K562 (cell line): ENCODE measurements around the gene HPS1. TPM values are rescaled to one million over a fixed set of nuclear protein-coding genes. Genes with fewer than 3 reads are reported as not detected.

Experiments
- CBFA2T2 ChIP-seq: fragments of 450-650 bp; conservative IDR thresholded peaks from 2 replicates; pipeline ENCODE4 v1.6.1; 2017; ENCODE audit warnings: mild to moderate bottlenecking
- NFXL1 ChIP-seq: fragments of 450-650 bp; formaldehyde crosslinking; IDR thresholded peaks from 2 replicates; pipeline ENCODE4 v1.4.0; 2021; ENCODE audit warnings: mild to moderate bottlenecking
- RCOR1 ChIP-seq, 2 experiments: IDR thresholded peaks; 2 replicates each; pipeline ENCODE4 v1.6.1; 2012; ENCODE audit warnings: low read depth in 2 of 2, low read length in 2 of 2, borderline replicate concordance in 1 of 2, improper control_type of control experiment in 1 of 2
- SREBF1 ChIP-seq: fragments of 150-350 bp; IDR thresholded peaks from 2 replicates; pipeline ENCODE4 v1.6.1; 2014; ENCODE audit warnings: antibody characterized with exemption, low read depth, low read length, borderline replicate concordance
- ZNF197 ChIP-seq: fragments of 200-800 bp; sonication (Bioruptor generic); IDR thresholded peaks from 2 replicates; pipeline ENCODE4 v1.6.1; 2016; ENCODE audit warnings: low read depth, missing genetic modification characterization, missing compliant biosample characterization
- ZNF212 ChIP-seq: fragments of 450-650 bp; formaldehyde crosslinking; IDR thresholded peaks from 2 replicates; pipeline ENCODE4 v1.4.0; 2020; ENCODE audit warnings: mild to moderate bottlenecking
- polyA plus RNA-seq, 8 experiments: library from polyadenylated mRNA; depleted of rRNA in 4 of 8; stranded (reverse) in 5 of 8; unstranded in 3 of 8; fragments of >200 nt; fragmentation: Nextera tagmentation in 2 of 8; fragmentation: Illumina TruSeq in 1 of 8; extraction: Ambion mirVana in 2 of 8; extraction: Trizol in 1 of 8; gene quantifications; 2 replicates each; pipeline versions ENCODE4 v1.2.1 to v1.2.3, GENCODE V29; 2011 to 2014; ENCODE audit warnings: inconsistent platforms in 1 of 8, missing spikeins in 1 of 8
- total RNA-seq, 7 experiments: library from RNA; depleted of rRNA in 6 of 7; stranded (reverse); fragments of >200 nt in 6 of 7; fragmentation: Illumina TruSeq in 2 of 7; extraction: Trizol in 2 of 7; gene quantifications; 2 replicates each; pipeline versions ENCODE4 v1.2.1 to v1.2.3, GENCODE V29; 2011 to 2021; ENCODE audit warnings: low replicate concordance in 1 of 7
- TF ChIP-seq, protein P1 (sequence below): fragments of 450-650 bp; IDR thresholded peaks from 2 replicates; pipeline ENCODE4 v1.6.1; 2017; ENCODE audit warnings: antibody characterized with exemption, mild to moderate bottlenecking
- TF ChIP-seq, protein P2 (sequence below): fragments of 250-450 bp; sonication (Bioruptor Pico); IDR thresholded peaks from 2 replicates; pipeline ENCODE4 v1.8.0; 2021; ENCODE audit warnings: borderline replicate concordance, mild to moderate bottlenecking, moderate library complexity; ENCODE audit not compliant: poor library complexity, severe bottlenecking
- TF ChIP-seq, protein P3 (sequence below): fragments of 250-450 bp; sonication (Bioruptor Pico); IDR thresholded peaks from 2 replicates; pipeline ENCODE4 v1.4.0; 2020; ENCODE audit warnings: mild to moderate bottlenecking, moderate library complexity

HPS1 gene
- total and polyA plus RNA-seq, 9 of the 15 experiments (the other 6 are each of a cell fraction or from before 2014, with no cell fraction given) = 18.1 to 43.6 (median 26.3) TPM

DNA sequence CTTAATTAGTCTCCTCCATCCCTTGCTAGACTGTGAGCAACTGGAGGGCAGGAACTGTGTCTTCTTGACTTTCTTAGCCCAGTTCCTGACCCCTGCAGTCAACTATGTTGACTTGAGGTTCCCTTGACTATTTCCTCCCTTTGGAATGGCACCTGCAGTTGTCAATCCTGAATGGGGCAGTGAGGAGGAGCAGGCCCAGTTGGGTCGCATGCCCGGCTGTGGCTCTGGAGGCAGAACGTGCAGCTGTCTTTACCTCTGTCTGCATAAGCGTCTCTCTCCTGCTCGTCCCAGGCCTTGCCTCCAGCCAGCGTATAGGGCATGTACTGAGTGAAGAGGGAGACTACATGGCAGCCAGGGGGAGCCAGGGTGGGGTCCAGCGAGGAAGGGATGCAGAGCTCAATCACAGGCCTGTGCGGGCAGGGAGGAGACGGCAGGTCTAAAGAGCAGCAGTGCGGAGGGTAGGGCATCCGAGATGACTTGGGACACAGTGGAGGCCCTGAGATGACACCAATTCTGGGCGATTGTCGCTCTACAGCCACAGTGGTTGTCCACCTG, 58.6 kb downstream of the HPS1 start (continued):
- TF ChIP-seq, protein P1, sequence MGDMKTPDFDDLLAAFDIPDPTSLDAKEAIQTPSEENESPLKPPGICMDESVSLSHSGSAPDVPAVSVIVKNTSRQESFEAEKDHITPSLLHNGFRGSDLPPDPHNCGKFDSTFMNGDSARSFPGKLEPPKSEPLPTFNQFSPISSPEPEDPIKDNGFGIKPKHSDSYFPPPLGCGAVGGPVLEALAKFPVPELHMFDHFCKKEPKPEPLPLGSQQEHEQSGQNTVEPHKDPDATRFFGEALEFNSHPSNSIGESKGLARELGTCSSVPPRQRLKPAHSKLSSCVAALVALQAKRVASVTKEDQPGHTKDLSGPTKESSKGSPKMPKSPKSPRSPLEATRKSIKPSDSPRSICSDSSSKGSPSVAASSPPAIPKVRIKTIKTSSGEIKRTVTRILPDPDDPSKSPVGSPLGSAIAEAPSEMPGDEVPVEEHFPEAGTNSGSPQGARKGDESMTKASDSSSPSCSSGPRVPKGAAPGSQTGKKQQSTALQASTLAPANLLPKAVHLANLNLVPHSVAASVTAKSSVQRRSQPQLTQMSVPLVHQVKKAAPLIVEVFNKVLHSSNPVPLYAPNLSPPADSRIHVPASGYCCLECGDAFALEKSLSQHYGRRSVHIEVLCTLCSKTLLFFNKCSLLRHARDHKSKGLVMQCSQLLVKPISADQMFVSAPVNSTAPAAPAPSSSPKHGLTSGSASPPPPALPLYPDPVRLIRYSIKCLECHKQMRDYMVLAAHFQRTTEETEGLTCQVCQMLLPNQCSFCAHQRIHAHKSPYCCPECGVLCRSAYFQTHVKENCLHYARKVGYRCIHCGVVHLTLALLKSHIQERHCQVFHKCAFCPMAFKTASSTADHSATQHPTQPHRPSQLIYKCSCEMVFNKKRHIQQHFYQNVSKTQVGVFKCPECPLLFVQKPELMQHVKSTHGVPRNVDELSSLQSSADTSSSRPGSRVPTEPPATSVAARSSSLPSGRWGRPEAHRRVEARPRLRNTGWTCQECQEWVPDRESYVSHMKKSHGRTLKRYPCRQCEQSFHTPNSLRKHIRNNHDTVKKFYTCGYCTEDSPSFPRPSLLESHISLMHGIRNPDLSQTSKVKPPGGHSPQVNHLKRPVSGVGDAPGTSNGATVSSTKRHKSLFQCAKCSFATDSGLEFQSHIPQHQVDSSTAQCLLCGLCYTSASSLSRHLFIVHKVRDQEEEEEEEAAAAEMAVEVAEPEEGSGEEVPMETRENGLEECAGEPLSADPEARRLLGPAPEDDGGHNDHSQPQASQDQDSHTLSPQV = no peak
- no peak for TF ChIP-seq NFXL1 (CRISPR knock-in tag)
- TF ChIP-seq ZNF212 (CRISPR knock-in tag) = no peak
- peak in 1 of 2 experiments; percentile 67; a peak in 1 of 4 replicates for TF ChIP-seq RCOR1 (IDR thresholded peaks at IDR 0.05; ENCODE audit: borderline replicate concordance in 1 of 2, low read depth in 2 of 2, low read length in 2 of 2)
- TF ChIP-seq, protein P2, sequence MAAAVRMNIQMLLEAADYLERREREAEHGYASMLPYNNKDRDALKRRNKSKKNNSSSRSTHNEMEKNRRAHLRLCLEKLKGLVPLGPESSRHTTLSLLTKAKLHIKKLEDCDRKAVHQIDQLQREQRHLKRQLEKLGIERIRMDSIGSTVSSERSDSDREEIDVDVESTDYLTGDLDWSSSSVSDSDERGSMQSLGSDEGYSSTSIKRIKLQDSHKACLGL (CRISPR knock-in tag) = no peak
- TF ChIP-seq, protein P3, sequence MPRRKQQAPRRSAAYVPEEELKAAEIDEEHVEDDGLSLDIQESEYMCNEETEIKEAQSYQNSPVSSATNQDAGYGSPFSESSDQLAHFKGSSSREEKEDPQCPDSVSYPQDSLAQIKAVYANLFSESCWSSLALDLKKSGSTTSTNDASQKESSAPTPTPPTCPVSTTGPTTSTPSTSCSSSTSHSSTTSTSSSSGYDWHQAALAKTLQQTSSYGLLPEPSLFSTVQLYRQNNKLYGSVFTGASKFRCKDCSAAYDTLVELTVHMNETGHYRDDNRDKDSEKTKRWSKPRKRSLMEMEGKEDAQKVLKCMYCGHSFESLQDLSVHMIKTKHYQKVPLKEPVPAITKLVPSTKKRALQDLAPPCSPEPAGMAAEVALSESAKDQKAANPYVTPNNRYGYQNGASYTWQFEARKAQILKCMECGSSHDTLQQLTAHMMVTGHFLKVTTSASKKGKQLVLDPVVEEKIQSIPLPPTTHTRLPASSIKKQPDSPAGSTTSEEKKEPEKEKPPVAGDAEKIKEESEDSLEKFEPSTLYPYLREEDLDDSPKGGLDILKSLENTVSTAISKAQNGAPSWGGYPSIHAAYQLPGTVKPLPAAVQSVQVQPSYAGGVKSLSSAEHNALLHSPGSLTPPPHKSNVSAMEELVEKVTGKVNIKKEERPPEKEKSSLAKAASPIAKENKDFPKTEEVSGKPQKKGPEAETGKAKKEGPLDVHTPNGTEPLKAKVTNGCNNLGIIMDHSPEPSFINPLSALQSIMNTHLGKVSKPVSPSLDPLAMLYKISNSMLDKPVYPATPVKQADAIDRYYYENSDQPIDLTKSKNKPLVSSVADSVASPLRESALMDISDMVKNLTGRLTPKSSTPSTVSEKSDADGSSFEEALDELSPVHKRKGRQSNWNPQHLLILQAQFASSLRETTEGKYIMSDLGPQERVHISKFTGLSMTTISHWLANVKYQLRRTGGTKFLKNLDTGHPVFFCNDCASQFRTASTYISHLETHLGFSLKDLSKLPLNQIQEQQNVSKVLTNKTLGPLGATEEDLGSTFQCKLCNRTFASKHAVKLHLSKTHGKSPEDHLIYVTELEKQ (CRISPR knock-in tag) = no peak
- no peak for TF ChIP-seq ZNF197 (CRISPR knock-in tag)
- TF ChIP-seq CBFA2T2 = no peak
- TF ChIP-seq SREBF1 = no peak
